HepG2 (cell line): ENCODE measurements around the gene NXPH1. TPM values are rescaled to one million over a fixed set of nuclear protein-coding genes. Genes with fewer than 3 reads are reported as not detected.

Experiments
- ATAC-seq: fragments of 200-7000 bp; cut with Tn5 transposase; 3 replicates; pipeline ENCODE4 v1.9.1; 2020; ENCODE audit warnings: mild to moderate bottlenecking, moderate library complexity
- BruUV-seq: library from RNA; stranded (reverse); fragments of 400-500 nt; replicated peaks from 2 replicates; lab custom pipeline; 2021; lab: Mats Ljungman, UMichigan
- CTCF ChIA-PET: fragments of 300-600 bp; formaldehyde crosslinking; extraction: SDS; loops from one replicate; lab custom pipeline; 2021; ENCODE audit warnings: low total read pairs, inconsistent platforms, low intra/inter-chr PET ratio; lab: Yijun Ruan, JAX
- POLR2A ChIA-PET: fragments of 350-600 bp; sonication (Branson Sonifier 250); formaldehyde crosslinking; loops from one replicate; lab custom pipeline; 2020; ENCODE audit warnings: antibody characterized with exemption, inconsistent platforms; lab: Yijun Ruan, JAX
- DNase-seq: peaks from one replicate; pipeline ENCODE4 v3.0.0-alpha.2; 2015; ENCODE audit warnings: low spot score
- FAIRE-seq: peaks from 3 replicates; lab custom pipeline; 2011; peaks lifted over from hg19 to GRCh38; lab: Jason Lieb, UNC
- H2AFZ ChIP-seq: one replicate; pipeline ENCODE4 v1.6.1; 2011; ENCODE audit warnings: low read length, inconsistent platforms
- H3K27ac ChIP-seq: fragments of 300-600 bp; 3 replicates; pipeline ENCODE4 v1.8.0; 2011; ENCODE audit warnings: mixed run types, mild to moderate bottlenecking, mixed read lengths, low read length, inconsistent platforms; ENCODE audit not compliant: insufficient read depth; ENCODE audit errors: extremely low read length
- H3K27me3 ChIP-seq, 2 experiments: fragments of 200-600 bp in 1 of 2; 2 replicates in 1 of 2; 3 replicates in 1 of 2; pipeline versions ENCODE4 v1.6.0 to v1.8.0; 2011; ENCODE audit warnings: low read length in 2 of 2, mild to moderate bottlenecking in 2 of 2, moderate library complexity in 2 of 2, inconsistent platforms in 1 of 2; ENCODE audit not compliant: insufficient read depth in 2 of 2, control insufficient read depth in 1 of 2
- H3K36me3 ChIP-seq, 2 experiments: fragments of 200-600 bp in 1 of 2; replicated peaks in 1 of 2; 2 replicates in 1 of 2; 3 replicates in 1 of 2; pipeline versions ENCODE4 v1.5.1 to v1.8.0; 2011; ENCODE audit warnings: low read length in 2 of 2, inconsistent platforms in 1 of 2; ENCODE audit not compliant: insufficient read depth in 2 of 2, control insufficient read depth in 1 of 2
- H3K4me1 ChIP-seq: 2 replicates; pipeline ENCODE4 v1.5.1; 2012; ENCODE audit warnings: low read length, inconsistent platforms; ENCODE audit not compliant: insufficient read depth
- H3K4me2 ChIP-seq: 2 replicates; pipeline ENCODE4 v1.6.0; 2011; ENCODE audit warnings: low read depth, low read length, inconsistent platforms
- H3K4me3 ChIP-seq, 3 experiments: fragments of 200-600 bp in 1 of 3; sonication (generic), shearing (Covaris generic) in 1 of 3; replicated peaks in 1 of 3; 2 replicates each; pipeline ENCODE4 v1.5.1; 2011 to 2016; ENCODE audit warnings: low read length in 3 of 3, inconsistent platforms in 2 of 3, low read depth in 2 of 3, mild to moderate bottlenecking in 2 of 3, control low read depth in 1 of 3, mixed read lengths in 1 of 3; ENCODE audit not compliant: insufficient read depth in 1 of 3
- H3K79me2 ChIP-seq: one replicate; pipeline ENCODE4 v1.6.1; 2011; ENCODE audit warnings: low read length, inconsistent platforms; ENCODE audit not compliant: insufficient read depth
- H3K9ac ChIP-seq: 2 replicates; pipeline ENCODE4 v1.6.0; 2011; ENCODE audit warnings: mild to moderate bottlenecking, low read depth, low read length, inconsistent platforms; ENCODE audit not compliant: insufficient read depth
- H3K9me3 ChIP-seq: 2 replicates; pipeline ENCODE4 v1.5.1; 2012; ENCODE audit warnings: mild to moderate bottlenecking, low read length
- H4K20me1 ChIP-seq: 2 replicates; pipeline ENCODE4 v1.6.0; 2011; ENCODE audit warnings: inconsistent platforms, mild to moderate bottlenecking, low read length, moderate library complexity; ENCODE audit not compliant: insufficient read depth
- ATF4 ChIP-seq, 2 experiments: fragments of 450-650 bp in 1 of 2; sonication (generic) in 1 of 2; formaldehyde crosslinking; IDR thresholded peaks; 2 replicates each; pipeline versions ENCODE4 v1.5.0 to v1.8.0; 2020 to 2022; ENCODE audit warnings: mild to moderate bottlenecking in 1 of 2, missing genetic modification reagents in 1 of 2
- CEBPB ChIP-seq: IDR thresholded peaks from 2 replicates; pipeline ENCODE4 v1.6.1; 2011; ENCODE audit warnings: low read depth, low read length, improper control_type of control experiment, borderline replicate concordance
- CEBPG ChIP-seq: IDR thresholded peaks from 2 replicates; pipeline ENCODE4 v1.6.1; 2016
- ESRRA ChIP-seq: sonication (generic); formaldehyde crosslinking; IDR thresholded peaks from 2 replicates; pipeline ENCODE4 v1.5.1; 2020; ENCODE audit warnings: mild to moderate bottlenecking, low read depth, missing genetic modification reagents
- KMT2A ChIP-seq: sonication (generic); formaldehyde crosslinking; IDR thresholded peaks from 2 replicates; pipeline ENCODE4 v1.4.0; 2020; ENCODE audit warnings: missing genetic modification reagents
- KMT2B ChIP-seq: IDR thresholded peaks from 2 replicates; pipeline ENCODE4 v1.6.1; 2016; ENCODE audit warnings: missing genetic modification reagents, missing compliant biosample characterization
- MAF1 ChIP-seq: sonication (generic); formaldehyde crosslinking; IDR thresholded peaks from 2 replicates; pipeline ENCODE4 v1.5.0; 2020; ENCODE audit warnings: missing genetic modification reagents, borderline replicate concordance
- SIX4 ChIP-seq: sonication (generic); formaldehyde crosslinking; IDR thresholded peaks from 2 replicates; pipeline ENCODE4 v1.4.0; 2020; ENCODE audit warnings: missing genetic modification reagents
- SOX13 ChIP-seq, 3 experiments: fragments of 450-650 bp in 1 of 3; sonication (generic) in 1 of 3; formaldehyde crosslinking in 1 of 3; IDR thresholded peaks in 2 of 3; conservative IDR thresholded peaks in 1 of 3; 2 replicates each; pipeline versions ENCODE4 v1.5.0 to v1.6.1; 2016 to 2020; ENCODE audit warnings: antibody characterized with exemption in 1 of 3, mild to moderate bottlenecking in 1 of 3, missing compliant biosample characterization in 1 of 3, missing genetic modification reagents in 1 of 3, moderate library complexity in 1 of 3
- TFDP2 ChIP-seq: sonication (generic); formaldehyde crosslinking; IDR thresholded peaks from 2 replicates; pipeline ENCODE4 v1.4.0; 2020; ENCODE audit warnings: missing genetic modification reagents
- ZNF724P ChIP-seq: sonication (generic); formaldehyde crosslinking; IDR thresholded peaks from 2 replicates; pipeline ENCODE4 v1.8.0; 2022; ENCODE audit warnings: missing genetic modification reagents, borderline replicate concordance
- whole genome bisulfite sequencing: methylation state at CpG from one replicate; pipeline ENCODE4 v1.1.6; 2017; ENCODE audit warnings: low lambda C conversion rate; 5-methylcytosine and 5-hydroxymethylcytosine counted together
- in situ Hi-C: cut with HindIII; loops from 2 replicates; pipeline ENCODE4 v1.10.0; 2017; ENCODE audit warnings: low pct_unique_long_range_greater_than_20kb; ENCODE audit not compliant: extremely low pct_ligation_motif_present
- intact Hi-C: fragments of 100-400 bp; cut with micrococcal nuclease; formaldehyde crosslinking; loops from one replicate; pipeline ENCODE4 v1.10.0; 2022; ENCODE audit not compliant: unreplicated experiment
- polyA plus RNA-seq, 8 experiments: library from polyadenylated mRNA; depleted of rRNA in 3 of 8; stranded (reverse) in 7 of 8; unstranded in 1 of 8; fragments of >200 nt; fragmentation: Illumina TruSeq in 4 of 8; extraction: Trizol in 4 of 8; gene quantifications; 2 replicates each; pipeline versions ENCODE4 v1.2.1 to v1.2.3, GENCODE V29; 2011 to 2016; ENCODE audit warnings: low read depth in 4 of 8, missing spikeins in 1 of 8, mixed read lengths in 1 of 8; ENCODE audit not compliant: insufficient read depth in 1 of 8
- total RNA-seq, 5 experiments: library from RNA; depleted of rRNA; stranded (reverse); fragments of >200 nt; fragmentation: Illumina TruSeq; extraction: Trizol; gene quantifications; 2 replicates each; pipeline ENCODE4 v1.2.3, GENCODE V29; 2016; ENCODE audit warnings: low read depth in 1 of 5
- TF ChIP-seq, protein P1 (sequence below): sonication (generic); formaldehyde crosslinking; IDR thresholded peaks from 2 replicates; pipeline ENCODE4 v1.4.0; 2020; ENCODE audit warnings: missing genetic modification reagents

NXPH1 gene
- total and polyA plus RNA-seq, 2 of the 13 experiments (the other 11 are each of a cell fraction or from before 2014, with no cell fraction given): not detected

DNA sequence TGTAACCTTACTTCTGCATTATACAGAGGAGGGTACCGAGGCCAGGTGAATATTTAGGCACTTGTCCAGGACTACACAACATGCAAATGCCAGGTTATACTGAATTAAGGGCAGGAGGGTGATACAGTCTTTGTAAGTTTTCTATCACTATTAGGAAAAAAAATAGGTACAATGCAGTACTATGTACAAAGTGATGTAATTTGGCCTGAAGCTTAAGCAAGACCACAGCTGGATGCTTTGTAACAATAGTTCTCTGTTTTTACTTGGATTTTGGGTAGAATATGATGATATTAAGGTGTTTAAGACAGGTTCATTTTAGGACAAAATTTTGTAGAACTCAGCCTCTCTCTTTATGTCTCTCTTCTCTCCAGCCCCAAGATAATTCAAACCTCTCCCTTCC lies 2.8 kb upstream of the NXPH1 start:
- ATAC-seq (no peak), DNase-seq (no peak), FAIRE-seq (no peak)
- Histone ChIP-seq H3K36me3 (no peaks in the 10 kb centered on the region), H3K9me3 (no peaks in the 10 kb centered on the region), H3K27me3 (peaks cover 0 to 28% of the 10 kb centered on the region in 2 experiments; a peak in 3 of 5 replicates), H3K27ac (no peak overlapping the region), H3K4me1 (peaks cover 11% of the 10 kb centered on the region), H3K4me2 (no peak overlapping the region), H3K9ac (no peak overlapping the region), H3K4me3 (no peak overlapping the region), H3K79me2 (no peaks in the 10 kb centered on the region), H2AFZ (no peak overlapping the region), H4K20me1 (no peaks in the 10 kb centered on the region)
- no TSS peak for BruUV-seq
- 8% methylated on average over 1 of the region's 1 CpG for WGBS
- CTCF ChIA-PET: no interaction called here
- intact Hi-C loops (no loop called here), in situ Hi-C loops (no loop called here)
- TF ChIP-seq CEBPB (peak; percentile 65; the same call in 1 of the 2 replicates), SOX13 (IDR thresholded peaks at IDR 0.05) (no peak), SOX13 (CRISPR knock-in tag; conservative IDR thresholded peaks at IDR 0.05 in 1 of 2, IDR thresholded peaks at IDR 0.05 in 1 of 2) (peak in 1 of 2 experiments; percentile 13; a peak in 1 of 4 replicates), CEBPG (CRISPR knock-in tag) (peak; percentile 64), ZNF724P (CRISPR knock-in tag) (no peak), KMT2B (CRISPR knock-in tag) (no peak), MAF1 (no peak), TFDP2 (CRISPR knock-in tag) (no peak), ATF4 (CRISPR knock-in tag; IDR thresholded peaks at IDR 0.05) (peak in 1 of 2 experiments; percentile 92; a peak in 2 of 4 replicates), ESRRA (CRISPR knock-in tag) (no peak), KMT2A (no peak), SIX4 (CRISPR knock-in tag) (no peak)
- TF ChIP-seq, protein P1, sequence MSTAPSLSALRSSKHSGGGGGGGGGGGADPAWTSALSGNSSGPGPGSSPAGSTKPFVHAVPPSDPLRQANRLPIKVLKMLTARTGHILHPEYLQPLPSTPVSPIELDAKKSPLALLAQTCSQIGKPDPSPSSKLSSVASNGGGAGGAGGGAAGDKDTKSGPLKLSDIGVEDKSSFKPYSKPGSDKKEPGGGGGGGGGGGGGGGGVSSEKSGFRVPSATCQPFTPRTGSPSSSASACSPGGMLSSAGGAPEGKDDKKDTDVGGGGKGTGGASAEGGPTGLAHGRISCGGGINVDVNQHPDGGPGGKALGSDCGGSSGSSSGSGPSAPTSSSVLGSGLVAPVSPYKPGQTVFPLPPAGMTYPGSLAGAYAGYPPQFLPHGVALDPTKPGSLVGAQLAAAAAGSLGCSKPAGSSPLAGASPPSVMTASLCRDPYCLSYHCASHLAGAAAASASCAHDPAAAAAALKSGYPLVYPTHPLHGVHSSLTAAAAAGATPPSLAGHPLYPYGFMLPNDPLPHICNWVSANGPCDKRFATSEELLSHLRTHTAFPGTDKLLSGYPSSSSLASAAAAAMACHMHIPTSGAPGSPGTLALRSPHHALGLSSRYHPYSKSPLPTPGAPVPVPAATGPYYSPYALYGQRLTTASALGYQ: no peak
- POLR2A ChIA-PET: no interaction called here
